DMS114 treated with DMSO at 0.1 percent for 48 hours (cell line): Measurements from ENCODE around the gene LSM7.

Source experiments
- DNase-seq: peaks from one replicate; lab custom pipeline; 2025; ENCODE audit not compliant: unreplicated experiment; lab: John Stamatoyannopoulos, UW

Gene LSM7

DNA sequence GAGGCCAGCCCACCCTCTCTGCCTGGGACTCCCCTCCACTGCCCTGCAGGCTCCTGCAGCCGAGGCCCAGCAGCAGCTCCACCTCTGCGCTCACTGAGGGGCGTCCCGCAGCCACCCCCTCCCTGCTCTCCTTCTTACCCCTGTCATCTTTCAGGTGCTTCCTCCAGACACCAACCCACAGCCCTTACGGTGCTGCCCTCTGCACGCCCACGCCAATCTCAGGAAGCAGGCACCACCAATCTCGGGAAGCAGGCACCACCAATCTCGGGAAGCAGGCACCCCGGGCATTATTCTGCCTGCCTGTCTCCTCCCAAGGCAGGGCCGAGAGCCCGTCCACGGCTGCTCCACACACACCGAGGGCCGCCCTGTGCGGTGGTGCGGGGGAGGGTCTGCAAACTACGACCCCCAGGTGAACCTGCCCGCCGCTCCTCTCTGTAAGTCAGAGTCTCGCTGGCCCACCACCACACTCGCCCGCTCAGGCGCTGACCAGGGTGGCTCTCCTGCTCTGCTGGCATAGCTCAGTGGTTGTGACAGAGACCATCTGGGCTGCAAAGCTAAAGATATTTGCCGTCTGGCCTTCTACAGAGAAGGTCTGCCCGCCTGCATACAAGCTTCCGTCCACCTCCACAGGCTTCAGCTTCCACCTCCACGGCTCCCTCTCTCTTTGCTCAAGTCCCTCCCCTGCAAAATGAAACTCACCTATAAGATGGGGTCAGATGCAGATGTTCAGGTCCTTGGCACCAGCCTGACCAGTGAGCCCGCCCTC lies 2.9 kb downstream of the LSM7 start:
- DNase-seq, result no peak

DNA sequence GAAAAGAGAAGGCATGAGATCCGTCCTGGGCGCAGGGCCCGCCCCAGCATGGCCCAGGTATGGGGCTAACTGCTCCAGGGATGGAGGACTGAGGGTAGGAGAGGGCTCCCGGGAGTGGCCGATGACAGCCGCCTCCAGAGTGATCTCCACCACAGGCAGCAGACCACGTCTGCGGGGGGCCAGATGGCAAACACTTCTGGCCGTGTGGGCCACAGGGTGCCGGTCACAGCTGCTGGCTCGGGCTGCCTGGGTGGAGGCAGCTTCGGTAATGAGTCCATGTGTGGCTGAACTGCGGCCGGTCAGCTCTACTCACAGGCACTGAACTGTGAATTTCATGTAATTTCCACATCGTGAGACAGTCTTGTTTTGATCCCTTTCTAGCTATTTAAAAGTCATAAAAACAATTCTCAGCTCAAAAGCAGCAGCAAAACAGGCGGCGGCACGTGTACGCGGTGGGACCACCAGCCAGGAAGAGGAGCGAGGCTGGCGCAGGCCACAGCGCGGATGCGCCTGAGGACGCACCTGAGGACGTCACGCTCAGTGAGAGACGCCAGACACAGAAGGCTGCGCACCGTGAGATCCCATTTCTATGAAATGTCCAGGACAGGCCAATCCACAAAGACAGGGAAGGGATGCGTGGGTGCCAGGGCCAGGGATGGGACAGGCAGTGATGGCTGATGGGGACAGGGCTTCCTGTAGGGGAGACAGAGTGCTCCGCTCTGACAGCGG lies 4.0 kb downstream of the LSM7 start:
- no peak for DNase-seq

DNA sequence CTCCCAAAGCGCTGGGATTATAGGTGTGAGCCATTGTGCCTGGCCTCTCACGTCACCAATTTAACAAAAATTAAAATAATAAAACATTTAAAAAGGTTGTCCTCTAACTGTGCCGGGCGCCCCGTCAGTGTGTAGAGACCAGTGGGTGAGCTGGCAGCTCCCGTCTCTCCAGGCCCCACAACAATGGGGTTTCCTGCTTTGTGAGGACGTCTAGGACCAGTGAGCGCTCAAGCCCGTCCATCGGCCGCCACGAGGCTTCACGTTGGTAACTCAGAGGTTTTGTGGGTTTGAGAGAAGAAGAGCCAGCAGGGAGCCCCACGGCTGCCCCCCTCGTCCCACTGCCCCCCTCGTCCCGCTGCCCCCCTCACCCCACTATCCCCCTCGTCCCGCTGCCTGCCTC lies 4.7 kb downstream of the LSM7 start:
- no peak for DNase-seq

DNA sequence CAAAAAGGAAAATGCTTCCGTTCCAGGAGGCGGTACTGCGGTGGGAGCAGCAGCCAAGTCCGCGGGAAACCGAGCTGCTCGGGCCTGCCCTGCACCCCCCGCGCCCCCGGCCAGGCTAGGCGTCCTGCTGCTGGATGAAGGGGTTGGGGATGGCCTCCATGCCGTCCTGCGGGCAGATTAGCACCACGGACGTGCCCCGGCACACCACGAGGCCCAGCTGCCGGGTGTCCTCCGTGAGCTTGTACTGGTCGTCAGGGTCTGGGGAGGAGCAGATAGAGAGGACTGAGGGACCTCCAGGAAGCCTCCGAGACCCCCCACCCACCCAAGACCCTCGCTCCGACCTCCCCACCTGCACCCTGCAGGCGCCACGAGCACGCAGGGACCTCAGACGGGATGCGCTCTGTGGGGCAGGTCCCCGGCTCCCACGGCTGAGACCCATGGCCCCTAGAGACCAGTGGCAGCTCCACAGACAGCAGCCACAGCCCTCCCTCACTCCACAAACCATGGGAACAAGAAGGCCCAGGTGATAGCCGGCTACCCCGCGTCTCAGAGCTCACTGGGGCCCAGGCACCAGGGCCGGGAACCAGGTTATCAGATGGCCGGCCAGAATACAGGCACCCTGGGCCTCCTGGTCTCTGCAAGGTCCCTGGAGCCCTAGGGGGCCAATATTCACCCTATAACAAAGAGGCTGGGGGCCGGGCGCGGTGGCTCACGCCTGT lies 6.7 kb downstream of the LSM7 start:
- DNase-seq, result no peak

DNA sequence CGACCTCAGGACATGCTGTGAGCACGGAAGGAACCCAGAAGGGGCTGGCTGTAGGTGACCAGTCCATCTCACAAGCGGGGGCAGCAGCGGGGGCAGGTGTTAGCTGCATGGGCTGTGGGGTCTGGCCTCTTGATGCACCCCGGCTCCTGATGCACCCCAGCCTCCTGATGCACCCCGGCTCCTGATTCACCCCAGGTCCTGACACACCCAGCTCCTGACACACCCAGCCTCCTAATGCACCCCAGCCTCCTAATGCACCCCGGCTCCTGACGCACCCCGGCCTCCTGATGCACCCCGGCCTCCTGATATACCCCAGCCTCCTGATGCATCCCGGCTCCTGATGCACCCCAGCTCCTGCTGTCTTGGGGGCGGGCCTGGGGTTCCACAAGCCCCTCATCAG lies 7.4 kb downstream of the LSM7 start:
- no peak for DNase-seq

DNA sequence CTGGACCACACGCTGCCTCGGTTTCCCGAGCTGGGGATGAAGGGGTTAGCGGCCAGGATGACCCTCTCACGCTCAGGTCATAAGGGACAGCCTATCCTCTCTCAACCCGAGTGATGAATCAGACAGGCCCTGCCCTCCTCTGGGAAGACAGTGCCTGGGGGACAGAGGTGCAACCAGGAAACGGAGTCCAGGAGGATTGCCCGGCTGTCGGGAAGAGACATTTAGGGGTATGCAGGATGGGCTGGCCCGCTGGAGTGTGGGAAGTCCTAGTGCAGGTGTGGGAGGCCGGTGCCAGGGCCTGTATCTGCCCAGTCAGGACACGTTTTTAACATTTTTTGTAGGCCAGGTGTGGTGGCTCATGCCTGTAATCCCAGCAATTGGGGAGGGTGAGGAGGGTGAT lies 8.3 kb downstream of the LSM7 start:
- DNase-seq, result no peak

DNA sequence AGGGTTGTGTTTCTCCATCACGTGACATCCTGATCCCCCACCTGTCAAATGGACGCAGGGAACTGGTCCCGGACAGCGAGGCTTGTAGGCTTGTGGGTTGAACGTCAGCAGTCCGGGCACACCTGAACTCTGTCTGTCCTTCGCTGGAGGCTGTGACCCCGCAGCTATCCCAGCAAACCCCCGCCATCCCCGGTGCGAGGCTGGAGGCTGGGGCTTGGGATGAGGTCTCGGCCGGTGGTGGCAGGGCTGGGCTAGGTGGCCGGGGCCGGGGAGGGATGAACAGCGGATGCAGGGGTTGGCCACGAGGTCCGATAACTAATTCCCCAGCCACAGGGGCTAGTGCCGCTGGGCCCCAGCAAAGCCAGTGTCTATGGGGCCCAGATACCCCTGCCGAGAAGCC lies 8.8 kb downstream of the LSM7 start:
- no peak for DNase-seq

DNA sequence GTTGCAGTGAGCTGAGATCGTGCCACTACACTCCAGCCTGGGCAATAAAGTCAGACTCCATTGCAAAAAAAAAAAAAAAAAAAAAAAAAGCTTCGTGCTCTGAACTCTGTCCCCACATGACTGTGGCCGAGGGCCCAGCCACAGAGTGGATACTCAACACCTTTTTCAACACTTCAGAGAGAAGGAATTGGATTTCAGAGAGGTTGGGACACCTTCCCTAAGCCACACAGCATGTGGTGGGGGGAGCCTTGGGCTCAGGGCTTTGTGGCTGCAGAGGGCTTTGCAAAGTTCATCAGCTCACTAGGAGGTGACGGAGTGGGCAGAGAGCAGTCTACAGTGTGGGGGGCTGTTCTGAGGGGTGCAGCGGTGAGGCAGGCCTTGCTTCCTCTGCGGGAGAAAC lies 9.5 kb downstream of the LSM7 start:
- DNase-seq, result no peak

DNA sequence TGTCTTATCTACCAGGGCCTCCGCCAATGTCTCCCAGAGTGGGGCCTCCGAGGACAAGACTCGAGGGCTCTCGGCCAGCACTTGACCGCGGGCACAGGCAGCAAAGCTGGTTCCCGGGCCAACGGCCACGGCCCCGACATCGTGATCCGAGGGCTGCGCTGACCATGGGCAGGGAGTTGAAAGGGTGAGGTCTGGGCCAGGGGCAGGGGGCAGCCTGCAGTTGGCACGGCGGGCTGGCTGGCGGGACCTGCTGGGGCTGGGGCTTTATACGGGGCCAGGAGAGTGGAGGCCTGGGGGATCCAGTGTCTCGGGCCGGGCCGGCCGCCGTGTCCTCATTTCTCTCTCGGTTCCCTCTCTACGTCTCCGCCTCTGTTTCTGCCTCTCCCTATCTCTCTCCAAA lies 10.6 kb downstream of the LSM7 start:
- no peak for DNase-seq

DNA sequence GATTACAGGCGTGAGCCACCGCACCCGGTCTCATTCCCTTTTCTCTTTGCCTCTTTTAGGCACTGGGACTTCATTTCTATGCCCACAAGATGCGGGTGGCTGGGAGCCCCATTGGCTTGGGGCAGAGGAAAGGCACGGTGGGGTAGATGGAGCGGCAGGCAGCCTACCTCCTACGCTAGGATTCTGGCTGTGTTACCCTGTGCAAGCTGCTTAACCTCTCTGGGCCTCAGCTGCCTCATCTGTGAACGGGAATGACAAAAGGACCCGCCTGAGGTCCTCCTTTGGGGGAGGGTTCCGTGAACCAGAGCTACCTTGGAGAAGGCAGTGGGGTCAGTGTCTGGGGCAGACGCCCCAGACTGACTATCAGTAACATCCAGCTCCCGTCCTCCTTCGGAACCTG lies 11.1 kb downstream of the LSM7 start:
- DNase-seq, result no peak

DNA sequence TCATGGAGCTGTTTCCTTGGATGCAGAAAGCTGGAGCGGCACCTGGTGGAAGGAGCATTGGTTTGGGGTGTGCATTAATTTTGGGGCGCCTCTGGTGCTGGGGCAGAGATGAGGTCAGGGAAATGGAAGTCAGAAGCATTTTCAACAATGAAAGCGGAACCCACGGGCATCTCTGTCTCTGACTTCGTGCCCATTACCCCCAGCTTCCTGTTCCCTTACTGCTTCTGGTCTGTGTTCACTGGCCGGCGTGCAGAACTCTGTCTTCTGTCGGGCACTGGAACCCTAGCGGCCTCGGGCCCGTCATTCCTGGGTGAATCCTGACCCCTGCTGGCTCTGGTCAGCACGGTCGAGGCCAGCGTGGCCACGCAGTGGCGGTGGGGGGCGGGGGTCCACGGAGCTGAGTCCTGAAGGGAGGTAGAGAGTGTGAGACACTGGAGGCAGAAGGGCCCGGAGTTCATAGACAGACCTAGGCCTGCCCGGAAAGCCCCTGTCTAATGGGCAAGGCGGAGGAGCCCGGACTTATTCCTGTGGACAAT lies 12.5 kb downstream of the LSM7 start:
- no peak for DNase-seq

DNA sequence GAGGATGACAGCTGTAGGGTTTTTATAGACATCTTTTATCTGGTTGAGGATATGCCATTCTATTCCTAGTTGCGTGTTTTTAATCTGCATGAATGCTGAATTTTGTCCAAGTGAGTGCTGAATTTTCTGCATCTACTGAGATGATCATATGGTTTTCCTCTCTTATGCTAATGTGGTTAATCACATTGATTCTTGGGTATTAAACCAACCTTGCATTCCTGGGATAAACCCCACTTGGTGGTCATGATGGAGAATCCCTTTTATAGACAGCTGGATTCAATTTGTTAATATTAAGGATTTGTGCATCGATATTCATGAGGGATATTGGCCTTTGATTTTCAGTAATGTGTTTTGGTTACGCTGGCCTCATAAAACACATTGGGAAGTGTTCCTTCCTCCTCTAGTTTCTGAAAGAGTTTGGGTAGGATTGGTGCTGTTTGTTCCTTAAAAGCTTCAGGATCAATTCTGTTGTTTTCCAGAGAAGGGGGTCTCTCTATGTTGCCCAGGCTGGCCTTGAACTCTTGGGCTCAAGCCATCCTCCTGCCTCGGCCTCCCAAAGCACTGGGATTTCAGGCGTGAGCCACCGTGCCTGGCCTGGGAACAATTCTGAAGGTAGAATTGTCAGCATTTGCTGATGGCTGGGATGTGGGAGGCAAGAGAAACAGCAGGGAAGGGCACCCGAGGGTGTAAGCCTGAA lies 13.1 kb downstream of the LSM7 start:
- DNase-seq, result no peak

DNA sequence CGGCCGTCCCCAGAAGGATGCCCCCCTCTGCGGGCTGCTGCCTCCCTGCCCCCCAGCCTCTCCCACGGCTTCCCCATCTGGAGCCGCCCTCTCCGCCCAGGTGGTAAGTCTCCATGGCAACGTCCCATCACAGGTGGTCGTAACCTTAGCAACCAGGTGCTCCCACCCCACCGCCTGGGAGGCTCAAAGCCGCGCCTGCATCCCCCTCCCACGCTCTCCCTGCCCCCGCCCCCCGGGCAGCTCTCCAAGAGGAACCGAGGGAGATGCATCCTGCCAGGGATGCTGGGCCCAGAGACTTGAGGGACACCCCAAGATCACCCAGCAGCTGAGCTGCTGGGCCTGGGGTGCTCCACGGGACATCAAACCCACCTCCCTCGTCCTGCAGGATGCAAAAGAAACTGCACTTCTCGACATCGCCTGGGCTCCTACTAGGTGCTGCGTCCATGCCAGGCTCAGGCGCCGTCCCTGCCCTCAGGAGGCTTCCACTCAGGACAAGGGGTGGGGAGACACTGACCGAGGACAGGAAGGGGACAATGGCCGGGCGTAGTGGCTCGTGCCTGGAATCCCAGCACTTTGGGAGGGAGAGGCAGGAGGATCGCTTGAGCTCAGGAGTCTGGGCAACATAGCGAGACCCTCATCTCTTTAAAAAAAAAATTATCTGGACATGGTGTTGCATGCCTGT lies 15.4 kb downstream of the LSM7 start:
- no peak for DNase-seq

DNA sequence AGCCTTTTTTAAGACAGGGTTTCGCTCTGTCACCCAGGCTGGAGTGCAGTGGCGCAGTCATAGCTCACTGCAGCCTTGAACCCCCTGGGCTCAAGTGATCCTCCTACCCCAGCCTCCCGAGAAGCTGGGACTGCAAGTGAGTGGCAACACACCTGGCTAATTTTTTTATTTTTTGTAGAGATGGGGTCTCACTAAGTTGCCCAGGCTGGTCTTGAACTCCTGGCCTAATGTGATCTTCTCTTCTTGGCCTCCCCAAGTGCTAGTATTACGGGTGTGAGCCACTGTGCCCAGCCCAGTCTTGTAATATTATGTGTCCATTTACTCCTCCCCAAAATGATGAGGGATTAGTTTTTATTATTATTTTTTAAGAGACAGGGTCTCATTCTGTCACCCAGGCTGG lies 17.3 kb downstream of the LSM7 start:
- DNase-seq, result no peak

DNA sequence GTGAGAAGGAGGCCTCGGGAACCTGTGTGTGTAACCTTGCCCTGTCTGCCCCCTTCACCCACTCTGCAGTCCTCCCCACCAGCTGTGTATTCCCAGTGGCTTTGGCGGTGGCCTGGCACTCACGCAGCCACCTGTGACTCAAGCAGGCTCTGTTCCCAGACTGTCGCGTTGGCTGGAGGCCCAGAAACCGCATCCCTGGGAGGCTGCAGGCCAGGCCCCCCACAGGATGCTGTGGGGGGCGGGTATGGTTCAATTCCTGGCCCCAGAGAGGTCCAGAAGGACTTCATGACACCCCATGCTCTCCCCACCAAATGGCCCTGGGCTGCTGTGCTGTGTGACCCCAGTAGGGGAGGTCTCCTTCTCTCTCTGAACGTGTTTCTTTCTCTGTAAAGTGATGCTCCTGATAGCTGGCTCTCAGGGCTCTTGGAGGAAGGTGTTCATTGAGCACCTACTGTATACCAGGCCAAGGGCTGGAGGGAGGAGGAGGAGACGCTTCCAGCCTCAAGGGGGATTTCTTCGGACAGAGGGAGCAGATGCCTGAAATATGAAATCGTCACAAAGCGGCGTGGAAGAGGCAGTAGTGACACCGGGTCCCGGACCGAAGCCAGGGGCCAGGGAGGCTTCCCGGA lies 18.5 kb downstream of the LSM7 start:
- no peak for DNase-seq

DNA sequence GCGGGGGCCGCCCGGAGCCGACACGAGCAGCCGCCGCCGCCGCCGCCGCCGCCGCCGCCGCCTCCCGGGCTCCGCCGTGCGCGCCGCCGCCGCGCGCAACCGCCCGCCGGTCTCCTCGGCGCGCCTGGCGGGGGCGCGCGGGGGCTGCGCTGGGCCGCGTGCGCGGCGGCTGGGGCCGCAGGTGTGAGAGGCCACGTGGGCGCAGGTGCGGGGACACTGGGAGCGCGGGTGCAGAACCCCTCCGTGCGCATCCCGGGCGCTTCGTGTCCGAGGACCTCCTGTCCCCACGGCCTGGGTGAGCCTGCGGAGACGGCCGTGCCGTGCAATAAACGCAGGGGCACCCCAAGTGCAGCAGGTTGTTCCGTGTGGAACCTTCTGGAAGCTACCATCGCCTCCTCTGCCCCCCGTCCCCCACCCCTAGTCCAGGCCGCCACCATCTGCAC lies 20.3 kb downstream of the LSM7 start, which contains the start of gene LINGO3:
LINGO3 (minus strand) TSS at position 41 of the 443 bp plus-strand sequence. CDS start 16,378 bp downstream, outside the sequence.
- DNase-seq, result no peak

DNA sequence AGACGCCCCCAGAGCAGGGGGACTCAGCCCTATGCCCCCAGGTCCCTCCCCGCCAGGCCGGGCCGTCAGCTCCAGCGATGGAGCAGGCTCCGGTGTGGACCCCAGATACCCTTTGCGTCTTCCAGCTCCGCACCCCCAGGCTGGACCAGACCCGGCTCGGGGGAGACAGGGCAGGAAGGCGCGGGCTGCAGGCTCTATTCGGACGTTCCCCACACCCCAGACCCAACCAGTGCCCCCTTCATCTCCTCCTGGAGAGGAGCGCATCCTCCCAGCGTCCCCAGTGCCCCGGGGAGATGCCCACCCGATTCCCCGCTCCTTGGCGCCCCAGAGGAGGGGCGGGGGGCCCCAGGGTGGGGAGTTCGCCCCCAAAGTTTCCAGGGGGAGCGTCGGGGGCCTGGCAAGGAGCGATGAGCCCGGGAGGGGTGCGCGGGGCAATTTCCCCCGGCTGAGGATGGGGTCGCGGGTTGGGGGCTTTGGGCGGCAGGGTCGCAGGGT lies 20.8 kb downstream of the LSM7 start:
- DNase-seq, result no peak

DNA sequence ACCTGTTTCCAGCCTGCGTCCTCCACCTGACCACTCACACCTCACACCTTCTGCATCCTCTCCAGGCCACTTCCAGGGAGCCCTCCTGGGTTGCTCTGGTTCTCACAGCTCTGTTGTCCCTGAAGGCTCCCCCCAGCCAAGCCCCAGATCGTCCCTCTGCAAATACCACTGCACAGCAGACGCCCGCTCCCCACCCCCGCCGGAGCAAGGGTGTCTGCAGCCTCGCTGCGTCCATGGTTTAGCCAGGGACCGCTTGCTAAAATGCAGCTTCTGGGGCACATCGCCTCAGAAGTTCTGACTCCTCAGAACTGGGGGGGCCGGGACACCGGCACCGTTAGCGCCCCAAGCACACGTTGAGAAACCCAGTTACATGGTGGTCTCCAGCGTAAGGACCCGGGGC lies 21.4 kb downstream of the LSM7 start:
- DNase-seq, result no peak

DNA sequence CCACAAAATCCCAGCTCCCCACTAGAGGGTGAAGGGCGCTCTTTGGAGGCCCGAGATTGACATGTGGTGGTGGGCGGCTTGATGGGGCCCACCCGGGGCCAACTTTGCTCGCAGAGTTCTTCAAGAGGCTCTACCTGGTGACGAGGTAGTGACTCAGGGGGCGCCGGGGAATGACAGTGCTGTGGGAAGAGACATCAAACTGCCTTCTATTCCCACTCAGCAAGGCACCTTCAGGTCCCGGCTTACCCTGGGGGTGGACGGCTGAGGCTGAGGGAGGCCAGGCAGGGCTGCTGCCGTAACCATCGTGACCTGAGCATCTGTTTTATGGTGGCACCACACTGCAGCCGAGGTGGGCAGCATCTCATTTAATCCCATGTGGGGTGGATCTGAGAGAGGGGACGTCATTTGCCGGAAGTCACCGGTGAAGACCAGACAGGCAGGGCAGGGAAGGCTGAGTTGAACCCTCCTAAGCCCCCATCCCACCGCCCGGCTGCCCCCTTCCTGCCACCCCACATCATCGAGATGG lies 22.0 kb downstream of the LSM7 start:
- no peak for DNase-seq
